HS-5 (cell line): ENCODE results near the gene IQGAP1.
"Not testable (repeated sequence)": the region's sequence is repeated elsewhere in the genome, so short reads cannot be mapped to it uniquely, and the experiment has no call there.

Experiments used
- DNase-seq: peaks from one replicate; pipeline ENCODE4 v3.0.0-alpha.2; 2012; ENCODE audit warnings: low read depth

IQGAP1 gene

GRCh38 chr15:90376789-90377188 is 11.3 kb upstream of the IQGAP1 start:
- no peak for DNase-seq

GRCh38 chr15:90379263-90379662 is 8.8 kb upstream of the IQGAP1 start:
- no peak for DNase-seq

GRCh38 chr15:90381515-90381914 is 6.5 kb upstream of the IQGAP1 start:
- no peak for DNase-seq

GRCh38 chr15:90382320-90382719 is 5.7 kb upstream of the IQGAP1 start:
- DNase-seq: no peak

GRCh38 chr15:90386221-90386620 is 1.8 kb upstream of the IQGAP1 start:
- no peak for DNase-seq

- DNase-seq: no peak
Observed at GRCh38 chr15:90388462-90389380, 679 bp downstream of the IQGAP1 start.

- no peak for DNase-seq
Observed at GRCh38 chr15:90389513-90389912, 1.5 kb downstream of the IQGAP1 start.

- no peak for DNase-seq
Observed at GRCh38 chr15:90393040-90393439, 5.0 kb downstream of the IQGAP1 start.

- no peak for DNase-seq
Observed at GRCh38 chr15:90394074-90394473, 6.0 kb downstream of the IQGAP1 start.

GRCh38 chr15:90394748-90395442 is 6.9 kb downstream of the IQGAP1 start:
- no peak for DNase-seq

GRCh38 chr15:90396321-90396720 is 8.3 kb downstream of the IQGAP1 start:
- DNase-seq: no peak

GRCh38 chr15:90400005-90400758 is 12.1 kb downstream of the IQGAP1 start:
- no peak for DNase-seq

GRCh38 chr15:90400759-90401314 is 12.8 kb downstream of the IQGAP1 start:
- peak; percentile 78 for DNase-seq

- DNase-seq: no peak
Observed at GRCh38 chr15:90401495-90401894, 13.5 kb downstream of the IQGAP1 start.

GRCh38 chr15:90402223-90402622 is 14.2 kb downstream of the IQGAP1 start:
- DNase-seq: peak; percentile 80

- no peak for DNase-seq
Observed at GRCh38 chr15:90402767-90403166, 14.7 kb downstream of the IQGAP1 start.

- DNase-seq: no peak
Observed at GRCh38 chr15:90405055-90405607, 17.1 kb downstream of the IQGAP1 start.

GRCh38 chr15:90407336-90407735 is 19.3 kb downstream of the IQGAP1 start:
- DNase-seq: no peak

GRCh38 chr15:90407871-90408317 is 19.9 kb downstream of the IQGAP1 start:
- no peak for DNase-seq

- DNase-seq: no peak
Observed at GRCh38 chr15:90408657-90409056, 20.6 kb downstream of the IQGAP1 start.

GRCh38 chr15:90409587-90409986 is 21.5 kb downstream of the IQGAP1 start:
- DNase-seq: not testable (repeated sequence)

GRCh38 chr15:90410316-90410715 is 22.3 kb downstream of the IQGAP1 start:
- not testable (repeated sequence) for DNase-seq
